ENCODE results near the gene FRMD4A.

The FRMD4A gene

GRCh38 chr10:13644866-13645265 is 685.9 kb downstream of the FRMD4A start:
- DNase-seq (ENCODE audit: insufficient read length) (no peak), FAIRE-seq (no peak)
- TF ChIP-seq POLR2A (IDR thresholded peaks at IDR 0.05; ENCODE audit: low read depth, low read length) (no peak), TAF1 (IDR thresholded peaks at IDR 0.05; ENCODE audit: borderline replicate concordance, low read depth, low read length) (no peak), POLR2AphosphoS5 (IDR thresholded peaks at IDR 0.05; ENCODE audit: low read depth, low read length) (no peak)

GRCh38 chr10:13643016-13643415 is 687.7 kb downstream of the FRMD4A start:
- DNase-seq (ENCODE audit: insufficient read length) (no peak), FAIRE-seq (no peak)
- TF ChIP-seq POLR2A (IDR thresholded peaks at IDR 0.05; ENCODE audit: low read depth, low read length) (no peak), TAF1 (IDR thresholded peaks at IDR 0.05; ENCODE audit: borderline replicate concordance, low read depth, low read length) (no peak), POLR2AphosphoS5 (IDR thresholded peaks at IDR 0.05; ENCODE audit: low read depth, low read length) (no peak)

GRCh38 chr10:13642293-13642692 is 688.4 kb downstream of the FRMD4A start:
- TF ChIP-seq TAF1 (IDR thresholded peaks at IDR 0.05; ENCODE audit: borderline replicate concordance, low read depth, low read length) (no peak), POLR2AphosphoS5 (IDR thresholded peaks at IDR 0.05; ENCODE audit: low read depth, low read length) (no peak), POLR2A (IDR thresholded peaks at IDR 0.05; ENCODE audit: low read depth, low read length) (no peak)
- DNase-seq (ENCODE audit: insufficient read length) (no peak), FAIRE-seq (no peak)

GRCh38 chr10:13637894-13638293 is 692.8 kb downstream of the FRMD4A start:
- TF ChIP-seq TAF1 (IDR thresholded peaks at IDR 0.05; ENCODE audit: borderline replicate concordance, low read depth, low read length) (no peak), POLR2AphosphoS5 (IDR thresholded peaks at IDR 0.05; ENCODE audit: low read depth, low read length) (no peak), POLR2A (IDR thresholded peaks at IDR 0.05; ENCODE audit: low read depth, low read length) (no peak)
- no peak for DNase-seq (ENCODE audit: insufficient read length)
- no peak for FAIRE-seq

- TF ChIP-seq POLR2AphosphoS5 (IDR thresholded peaks at IDR 0.05; ENCODE audit: low read depth, low read length) (no peak), TAF1 (IDR thresholded peaks at IDR 0.05; ENCODE audit: borderline replicate concordance, low read depth, low read length) (no peak), POLR2A (IDR thresholded peaks at IDR 0.05; ENCODE audit: low read depth, low read length) (no peak)
- no peak for FAIRE-seq
- no peak for DNase-seq (ENCODE audit: insufficient read length)
Observed at GRCh38 chr10:13637303-13637856, 693.3 kb downstream of the FRMD4A start.

- no peak for FAIRE-seq
- TF ChIP-seq POLR2AphosphoS5 (IDR thresholded peaks at IDR 0.05; ENCODE audit: low read depth, low read length) = no peak
- no peak for TF ChIP-seq POLR2A (IDR thresholded peaks at IDR 0.05; ENCODE audit: low read depth, low read length)
- TF ChIP-seq TAF1 (IDR thresholded peaks at IDR 0.05; ENCODE audit: borderline replicate concordance, low read depth, low read length) = no peak
- DNase-seq (ENCODE audit: insufficient read length) = no peak
Observed at GRCh38 chr10:13636776-13637175, 693.9 kb downstream of the FRMD4A start.

- DNase-seq (ENCODE audit: insufficient read length) (no peak), FAIRE-seq (no peak)
- TF ChIP-seq TAF1 (IDR thresholded peaks at IDR 0.05; ENCODE audit: borderline replicate concordance, low read depth, low read length) (no peak), POLR2A (IDR thresholded peaks at IDR 0.05; ENCODE audit: low read depth, low read length) (no peak), POLR2AphosphoS5 (IDR thresholded peaks at IDR 0.05; ENCODE audit: low read depth, low read length) (no peak)
Observed at GRCh38 chr10:13634207-13634606, 696.5 kb downstream of the FRMD4A start.

- DNase-seq (ENCODE audit: insufficient read length) = no peak
- FAIRE-seq = no peak
- no peak for TF ChIP-seq TAF1 (IDR thresholded peaks at IDR 0.05; ENCODE audit: borderline replicate concordance, low read depth, low read length)
- no peak for TF ChIP-seq POLR2A (IDR thresholded peaks at IDR 0.05; ENCODE audit: low read depth, low read length)
- TF ChIP-seq POLR2AphosphoS5 (IDR thresholded peaks at IDR 0.05; ENCODE audit: low read depth, low read length) = no peak
Observed at GRCh38 chr10:13633689-13634088, 697.0 kb downstream of the FRMD4A start.

GRCh38 chr10:13632884-13633440 is 697.8 kb downstream of the FRMD4A start:
- DNase-seq (ENCODE audit: insufficient read length) (no peak), FAIRE-seq (no peak)
- TF ChIP-seq POLR2A (IDR thresholded peaks at IDR 0.05; ENCODE audit: low read depth, low read length) (no peak), POLR2AphosphoS5 (IDR thresholded peaks at IDR 0.05; ENCODE audit: low read depth, low read length) (no peak), TAF1 (IDR thresholded peaks at IDR 0.05; ENCODE audit: borderline replicate concordance, low read depth, low read length) (no peak)

GRCh38 chr10:13632440-13632839 is 698.3 kb downstream of the FRMD4A start:
- no peak for DNase-seq (ENCODE audit: insufficient read length)
- no peak for FAIRE-seq
- TF ChIP-seq TAF1 (IDR thresholded peaks at IDR 0.05; ENCODE audit: borderline replicate concordance, low read depth, low read length) = no peak
- TF ChIP-seq POLR2AphosphoS5 (IDR thresholded peaks at IDR 0.05; ENCODE audit: low read depth, low read length) = no peak
- no peak for TF ChIP-seq POLR2A (IDR thresholded peaks at IDR 0.05; ENCODE audit: low read depth, low read length)

GRCh38 chr10:13631594-13631993 is 699.1 kb downstream of the FRMD4A start:
- FAIRE-seq (no peak), DNase-seq (ENCODE audit: insufficient read length) (no peak)
- no peak for TF ChIP-seq TAF1 (IDR thresholded peaks at IDR 0.05; ENCODE audit: borderline replicate concordance, low read depth, low read length)
- TF ChIP-seq POLR2A (IDR thresholded peaks at IDR 0.05; ENCODE audit: low read depth, low read length) = no peak
- no peak for TF ChIP-seq POLR2AphosphoS5 (IDR thresholded peaks at IDR 0.05; ENCODE audit: low read depth, low read length)

GRCh38 chr10:13630231-13630630 is 700.5 kb downstream of the FRMD4A start:
- TF ChIP-seq POLR2A (IDR thresholded peaks at IDR 0.05; ENCODE audit: low read depth, low read length) = no peak
- TF ChIP-seq TAF1 (IDR thresholded peaks at IDR 0.05; ENCODE audit: borderline replicate concordance, low read depth, low read length) = no peak
- TF ChIP-seq POLR2AphosphoS5 (IDR thresholded peaks at IDR 0.05; ENCODE audit: low read depth, low read length) = no peak
- FAIRE-seq (no peak), DNase-seq (ENCODE audit: insufficient read length) (no peak)

Measured in GM12892 (cell line).